GM18909 (cell line): ENCODE measurements around the gene FHIP2A.
"Not testable (repeated sequence)": the region's sequence is repeated elsewhere in the genome, so short reads cannot be mapped to it uniquely, and the experiment has no call there.

Source experiments
- ATAC-seq: cut with Tn5 transposase; IDR thresholded peaks from one replicate; pipeline ENCODE4 v1.9.1; 2021; ENCODE audit warnings: mild to moderate bottlenecking; ENCODE audit not compliant: unreplicated experiment, poor library complexity

Gene FHIP2A

DNA sequence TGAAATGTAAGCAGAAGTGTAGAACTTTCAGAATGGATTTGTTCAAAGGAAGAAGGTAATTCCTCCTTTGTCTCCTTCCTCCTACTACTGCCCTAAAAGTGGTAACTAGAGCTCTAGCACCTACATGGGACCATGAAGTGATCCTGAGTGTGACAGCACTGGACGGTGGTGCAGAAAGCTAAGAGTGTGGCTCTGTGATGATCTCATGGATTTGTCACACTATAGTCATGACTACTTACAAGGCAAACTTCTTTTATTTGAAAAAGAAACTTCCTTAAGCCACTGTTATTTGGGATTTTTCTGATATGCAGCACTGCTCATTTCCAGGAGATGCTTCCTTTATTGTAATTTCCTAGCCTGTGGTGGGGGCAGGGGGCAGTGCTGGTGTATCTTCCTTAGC lies 5.8 kb upstream of the FHIP2A start:
- no peak for ATAC-seq

DNA sequence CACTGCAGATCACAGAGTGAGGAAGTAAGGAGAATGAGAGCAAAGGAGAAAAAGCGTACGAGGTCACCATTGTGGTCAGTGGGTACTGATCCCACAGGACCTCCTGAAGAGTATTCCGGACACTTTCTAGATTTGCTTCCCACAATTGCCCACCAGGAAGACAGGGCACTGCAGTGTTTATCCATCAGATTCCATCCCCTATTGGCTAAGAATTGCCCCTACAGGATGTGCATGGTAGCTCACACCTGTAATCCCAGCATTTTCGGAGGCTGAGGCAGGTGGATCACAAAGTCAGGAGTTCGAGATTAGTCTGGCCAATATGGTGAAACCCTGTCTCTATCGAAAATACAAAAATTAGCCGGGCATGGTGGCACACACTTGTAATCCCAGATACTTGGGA lies 5.3 kb upstream of the FHIP2A start:
- ATAC-seq, result no peak

DNA sequence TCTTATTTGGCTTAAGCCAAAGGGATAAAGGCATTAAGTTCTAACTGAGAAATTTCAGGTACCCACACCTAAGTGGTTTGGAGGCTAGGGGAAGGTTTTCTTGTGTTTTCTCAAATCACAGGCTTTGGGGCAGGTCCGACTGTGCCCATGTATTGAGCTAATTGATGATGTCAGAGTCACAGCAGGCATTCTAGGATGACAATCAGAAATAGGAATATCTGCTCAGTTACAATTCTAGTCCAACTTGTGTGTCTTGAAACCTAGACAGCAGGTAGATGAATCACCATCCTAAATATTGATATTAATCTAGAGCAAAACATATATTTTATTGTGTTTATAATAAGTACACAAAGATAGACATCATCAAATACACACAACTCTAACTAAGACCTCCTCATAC lies 2.3 kb upstream of the FHIP2A start:
- ATAC-seq, result no peak

DNA sequence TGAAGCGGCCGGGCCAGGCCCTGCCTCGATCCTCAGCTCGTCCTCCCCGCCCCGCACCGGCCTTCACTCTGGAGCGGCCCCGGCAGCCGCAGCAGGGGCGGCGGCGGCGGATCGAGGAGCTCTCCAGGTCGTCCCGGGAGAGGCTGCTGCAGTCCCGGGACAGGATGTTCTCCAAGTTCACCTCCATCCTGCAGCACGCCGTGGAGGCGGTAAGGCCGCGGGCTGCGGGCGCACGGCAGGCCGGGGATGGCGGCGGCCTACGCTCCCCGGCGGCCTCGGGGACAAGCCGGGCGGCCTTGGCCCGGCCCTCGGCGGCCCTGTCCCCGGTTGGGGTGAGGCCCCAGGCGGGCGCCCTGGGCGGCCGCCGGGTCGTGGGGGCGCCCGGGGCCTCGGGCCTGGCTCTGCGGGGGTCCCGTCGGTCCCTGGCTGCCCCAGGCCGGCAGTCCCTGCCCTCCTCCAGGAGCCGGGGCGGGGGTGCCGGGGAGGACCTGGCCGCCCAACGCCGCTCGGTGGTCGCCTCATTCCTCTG lies 399 bp downstream of the FHIP2A start:
- ATAC-seq, result peak; percentile 41

DNA sequence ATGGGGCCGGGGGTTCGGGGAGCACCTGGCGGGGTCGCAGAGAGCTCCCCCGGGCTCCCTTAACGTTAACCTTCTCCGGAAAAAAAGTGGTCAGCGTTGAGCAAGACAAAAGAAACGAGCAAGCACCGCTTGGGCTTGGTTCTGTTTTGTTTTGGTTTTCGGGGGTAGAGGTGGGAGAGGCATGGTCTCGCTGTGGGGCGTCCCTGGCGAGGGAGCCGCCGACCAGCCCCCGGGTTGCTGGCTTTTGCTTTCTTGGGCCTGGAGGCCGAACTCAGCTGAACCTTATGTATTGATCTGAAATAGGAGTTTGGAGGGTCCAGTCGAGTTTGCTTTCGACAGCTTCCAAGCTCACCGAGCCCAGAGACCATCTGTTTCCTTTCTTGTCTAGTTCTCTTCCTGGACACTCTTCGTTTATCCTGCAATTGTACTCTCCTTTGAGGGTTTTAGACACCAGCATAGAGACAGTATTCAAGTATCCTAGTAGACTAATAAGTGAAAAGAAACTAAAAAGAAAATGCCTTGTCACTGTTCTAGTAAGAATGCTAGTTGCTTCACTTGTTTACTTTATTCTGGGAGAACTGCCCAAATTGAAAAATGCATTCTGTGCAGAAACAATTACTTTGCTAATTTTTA lies 980 bp downstream of the FHIP2A start:
- ATAC-seq, result peak; percentile 25

DNA sequence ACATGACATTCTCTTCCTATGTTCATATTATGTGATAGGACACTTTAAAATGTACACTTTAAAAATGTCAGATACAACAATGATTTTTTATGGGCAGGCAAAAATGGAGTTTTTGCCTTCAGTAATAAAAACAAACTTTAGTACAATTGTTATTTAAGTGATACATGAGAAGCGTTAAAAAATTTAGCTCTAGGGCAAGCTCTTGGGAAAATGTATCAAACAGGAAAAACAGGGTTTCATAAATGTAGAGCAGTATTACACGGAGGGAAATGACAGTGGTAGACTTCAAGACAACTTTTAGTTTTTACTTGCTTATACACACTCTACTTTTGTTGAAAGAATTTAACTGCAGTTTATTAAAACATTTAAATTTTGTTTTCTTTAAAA lies 1.5 kb downstream of the FHIP2A start:
- ATAC-seq, result no peak

DNA sequence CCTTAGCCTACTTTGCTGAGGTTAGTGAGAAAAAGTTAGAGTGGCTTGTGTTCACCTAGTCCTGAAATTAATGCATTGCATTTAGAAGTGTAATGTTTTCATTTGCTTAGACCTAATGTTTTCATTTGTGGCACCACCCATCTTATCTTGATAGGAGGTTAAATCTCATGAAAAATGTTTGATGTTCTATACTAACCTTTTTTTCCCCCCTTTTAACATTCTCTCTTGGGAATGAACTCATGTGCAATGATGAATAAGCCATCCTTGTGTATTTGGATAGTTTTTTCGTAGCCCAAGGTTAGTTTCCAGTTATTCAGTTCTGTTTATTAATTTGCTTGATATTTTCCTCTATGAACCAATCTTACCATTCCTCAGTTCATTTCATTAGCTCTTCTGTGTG lies 2.8 kb downstream of the FHIP2A start:
- no peak for ATAC-seq

DNA sequence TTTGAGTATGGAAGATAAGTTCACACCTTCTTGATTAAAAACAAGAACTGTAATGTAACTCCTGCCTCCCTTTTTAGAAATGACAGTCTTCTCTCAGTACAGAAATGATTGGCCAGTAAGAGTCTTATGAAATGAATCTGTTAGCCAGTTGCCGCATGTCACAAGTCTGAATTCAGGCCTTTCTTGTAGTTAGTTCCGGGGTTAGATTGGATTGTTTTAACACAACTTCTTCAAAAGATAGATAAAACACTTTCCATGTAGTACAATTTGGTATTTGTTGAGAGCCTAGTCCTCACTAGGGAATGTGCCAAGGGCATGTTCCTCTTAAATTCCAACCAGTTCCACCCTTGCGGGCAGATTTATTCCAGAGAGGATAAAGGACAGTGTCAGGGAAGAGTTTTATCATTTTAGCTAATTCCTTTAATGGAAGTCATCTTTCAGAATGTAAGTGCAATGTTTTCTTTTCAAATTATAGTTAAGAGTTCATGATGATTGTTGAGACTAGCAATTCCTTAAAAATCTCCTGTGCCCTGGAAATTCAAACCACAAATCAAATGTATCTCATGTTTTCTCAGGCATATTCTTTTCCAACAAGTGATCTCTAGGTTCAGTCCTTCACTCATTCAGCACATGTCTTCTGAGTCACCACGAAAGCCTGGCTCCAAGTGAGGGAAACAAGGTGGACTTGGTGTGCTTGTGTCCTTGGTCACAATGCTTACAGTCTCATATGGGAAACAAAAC lies 4.1 kb downstream of the FHIP2A start:
- ATAC-seq, result peak; percentile 56

DNA sequence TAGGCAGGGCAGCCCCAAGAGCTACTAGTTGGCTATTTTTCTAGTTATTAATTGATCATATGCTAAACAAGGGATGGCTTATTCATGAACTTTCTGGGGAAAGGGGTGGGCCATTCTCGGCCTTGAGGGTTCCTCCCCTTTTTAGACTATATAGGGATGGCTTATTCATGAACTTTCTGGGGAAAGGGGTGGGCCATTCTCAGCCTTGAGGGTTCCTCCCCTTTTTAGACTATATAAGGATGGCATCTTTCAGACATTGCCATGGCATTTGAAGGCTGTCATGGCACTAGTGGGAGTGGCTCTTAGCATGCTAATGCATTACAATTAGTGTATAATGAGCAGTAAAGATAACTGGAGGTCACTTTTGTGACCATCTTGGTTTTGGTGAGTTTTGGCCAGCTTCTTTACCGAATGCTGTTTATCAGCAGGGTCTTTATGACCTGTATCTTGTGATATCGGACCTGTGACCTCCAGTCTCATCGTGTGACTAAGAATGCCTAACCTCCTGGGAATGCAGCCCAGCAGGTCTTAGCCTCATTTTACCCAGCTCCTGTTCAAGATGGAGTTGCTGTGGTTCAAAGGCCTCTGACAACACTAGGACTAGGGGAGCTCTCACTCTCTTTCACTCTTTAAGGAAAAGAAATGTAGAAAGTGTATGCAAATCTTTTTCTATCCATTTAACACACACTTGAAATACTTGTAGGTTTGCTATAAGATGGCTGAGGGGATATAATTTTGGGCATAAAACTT lies 7.8 kb downstream of the FHIP2A start:
- ATAC-seq, result no peak

DNA sequence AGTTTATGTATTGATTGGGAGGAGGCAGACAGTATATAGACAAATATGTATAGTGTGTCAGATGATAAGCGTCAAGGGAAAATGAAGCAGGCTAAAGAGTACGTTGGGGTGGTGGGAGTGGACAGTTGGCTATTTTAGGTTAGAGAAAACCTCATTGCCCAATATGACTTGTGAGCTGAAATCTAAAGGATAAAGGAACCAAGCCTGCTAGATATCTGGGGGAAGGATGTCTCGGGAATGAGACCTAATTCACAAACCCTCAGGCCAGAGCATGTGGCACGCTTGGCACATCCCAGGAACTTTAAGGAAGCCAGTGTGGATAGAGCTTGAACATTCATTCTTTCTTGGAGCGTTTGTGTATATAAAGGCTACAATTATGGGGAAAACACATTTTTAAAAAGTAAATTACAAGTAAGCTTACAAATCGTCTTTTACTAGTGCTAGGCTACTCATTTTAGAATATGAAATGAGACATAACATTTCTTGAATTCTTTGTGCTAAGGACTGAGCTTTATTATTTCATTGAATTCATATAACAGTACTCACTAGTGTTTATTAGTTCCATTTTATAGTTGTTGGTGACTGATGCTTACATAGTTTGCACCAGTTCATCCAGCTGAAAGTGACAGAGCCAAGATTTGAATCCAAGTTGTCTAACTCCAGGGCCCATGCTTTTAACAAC lies 9.7 kb downstream of the FHIP2A start:
- ATAC-seq, result no peak

DNA sequence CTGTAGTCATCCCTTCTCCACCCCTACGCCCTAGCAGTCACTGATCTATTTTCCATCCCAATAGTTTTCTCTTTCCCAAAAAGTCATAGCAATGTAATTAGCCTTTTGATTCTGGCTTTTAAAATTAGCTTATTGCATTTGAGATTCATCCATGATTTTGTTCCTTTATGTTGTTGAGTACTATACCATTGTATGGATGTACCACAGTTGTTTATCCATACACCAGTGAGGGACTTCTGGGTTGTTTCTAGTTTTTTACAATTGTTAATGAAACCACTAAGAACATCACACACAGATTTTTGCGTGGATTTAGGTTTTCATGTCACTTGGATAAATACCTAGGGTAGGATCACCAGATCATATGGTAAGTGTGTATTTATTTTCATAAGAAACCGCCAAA lies 16.1 kb downstream of the FHIP2A start:
- no peak for ATAC-seq

DNA sequence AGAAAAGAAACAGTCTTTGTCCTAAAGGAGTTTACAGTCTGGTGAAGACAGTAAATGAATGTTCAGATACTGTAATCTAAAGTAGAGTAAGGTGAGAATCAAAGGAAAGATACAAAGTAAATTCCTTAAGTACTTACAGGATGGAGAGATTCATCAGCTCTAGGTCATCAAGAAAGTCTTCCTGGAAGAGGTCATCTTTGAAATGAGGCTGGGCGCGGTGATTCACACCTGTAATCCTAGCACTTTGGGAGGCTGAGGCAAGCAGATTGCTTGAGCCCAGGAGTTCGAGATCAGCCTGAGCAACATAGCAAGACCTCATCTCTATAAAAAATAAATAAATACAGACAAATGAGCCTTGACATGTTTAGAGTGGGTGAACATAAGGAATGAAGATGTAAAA lies 18.3 kb downstream of the FHIP2A start:
- no peak for ATAC-seq

DNA sequence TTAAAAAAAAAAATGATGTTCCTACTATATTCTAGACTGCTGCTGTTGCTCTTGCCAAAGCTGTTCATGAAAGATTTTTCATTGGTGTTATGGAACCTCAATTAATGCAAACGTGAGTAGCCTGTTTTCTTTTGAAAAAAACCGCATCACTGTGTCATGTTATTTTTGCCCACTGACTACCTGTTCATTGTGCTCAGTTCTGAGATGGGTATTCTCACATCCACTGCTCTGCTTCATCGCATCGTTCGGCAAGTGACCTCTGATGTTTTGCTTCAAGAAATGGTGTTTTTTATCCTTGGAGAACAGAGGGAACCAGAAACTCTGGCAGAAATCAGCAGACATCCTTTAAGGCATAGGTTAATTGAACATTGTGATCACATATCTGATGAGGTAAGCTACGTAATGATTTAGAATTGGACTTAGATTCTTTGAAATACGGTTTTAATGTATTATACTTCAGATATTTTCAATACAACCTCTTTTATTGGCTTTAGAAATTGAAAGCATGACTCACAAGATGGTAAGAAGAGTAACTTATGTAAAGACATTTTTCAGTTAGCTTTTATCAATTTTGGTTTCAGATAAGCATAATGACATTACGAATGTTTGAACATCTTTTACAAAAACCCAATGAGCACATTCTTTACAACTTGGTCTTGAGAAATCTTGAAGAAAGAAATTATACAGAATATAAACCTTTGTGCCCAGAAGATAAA lies 24.6 kb downstream of the FHIP2A start:
- ATAC-seq, result no peak

DNA sequence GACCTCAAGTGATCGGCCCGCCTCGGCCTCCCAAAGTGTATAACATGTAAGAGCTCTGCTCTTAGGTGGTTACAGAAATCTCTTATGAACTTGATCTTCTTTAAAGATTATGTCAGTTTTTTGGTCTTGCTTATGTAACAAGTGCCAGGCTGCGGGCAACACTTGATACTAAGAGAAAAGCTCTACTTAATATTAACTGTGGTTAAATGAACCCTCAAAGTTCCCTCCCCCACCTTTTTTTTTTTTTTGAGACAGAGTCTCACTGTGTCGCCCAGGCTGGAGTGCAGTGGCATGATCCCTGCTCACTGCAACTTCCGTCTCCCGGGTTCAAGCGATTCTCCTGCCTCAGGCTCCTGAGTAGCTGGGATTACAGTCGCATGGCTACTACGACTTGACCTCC lies 25.9 kb downstream of the FHIP2A start:
- not testable (repeated sequence) for ATAC-seq

DNA sequence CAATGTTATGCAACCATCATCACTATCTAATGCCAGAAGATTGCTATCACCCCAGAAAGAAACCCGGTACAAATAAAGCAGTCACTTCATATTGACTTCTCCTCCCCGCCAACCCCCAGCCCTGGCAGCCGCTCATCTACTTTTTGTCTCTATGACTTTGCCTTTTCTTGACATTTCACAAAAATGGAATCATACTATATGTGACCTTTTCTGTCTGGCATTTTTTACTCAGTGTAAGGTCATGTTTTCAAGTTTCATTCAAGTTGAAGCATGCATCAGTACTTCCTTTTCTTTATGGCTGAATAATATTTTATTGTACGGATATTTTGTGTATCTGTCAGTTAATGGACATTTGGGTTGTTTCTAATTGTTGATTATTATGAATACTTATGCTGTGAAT lies 28.1 kb downstream of the FHIP2A start:
- ATAC-seq, result no peak

DNA sequence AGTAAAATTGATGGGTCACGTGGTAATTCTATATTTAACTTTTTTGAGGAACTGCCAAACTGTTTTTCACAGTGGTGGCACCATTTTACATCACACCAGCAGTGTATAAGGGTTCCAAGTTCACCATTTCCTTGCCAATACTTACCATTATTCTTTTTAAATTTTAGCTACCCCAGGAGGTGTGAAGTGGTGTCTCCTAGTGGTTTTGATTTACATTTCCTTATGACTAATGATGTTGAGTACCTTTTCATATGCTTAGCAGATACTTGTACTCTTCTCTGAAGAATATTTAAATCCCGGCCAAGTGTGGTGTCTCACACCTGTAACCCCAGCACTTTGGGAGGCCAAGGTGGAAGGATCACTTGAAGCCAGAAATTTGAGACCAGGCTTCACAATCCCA lies 28.5 kb downstream of the FHIP2A start:
- no peak for ATAC-seq

DNA sequence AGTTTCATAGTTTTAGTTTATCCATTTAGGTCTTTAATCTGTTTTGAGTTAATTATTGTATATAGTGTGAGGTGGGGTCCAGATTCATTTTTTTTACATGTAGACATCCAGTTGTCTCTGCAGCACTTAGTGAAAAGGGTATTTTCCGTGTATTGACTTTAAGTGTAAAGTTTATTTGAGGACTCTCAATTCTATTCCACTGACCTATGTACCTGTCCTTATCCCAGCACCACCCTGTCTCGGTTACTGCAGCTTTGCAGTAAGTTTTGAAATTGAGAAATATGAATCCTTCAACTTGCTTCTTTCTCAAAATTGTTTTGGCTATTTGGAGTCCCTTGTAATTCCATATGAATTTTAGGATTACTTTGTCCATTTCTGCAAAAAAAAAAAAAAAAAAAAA lies 29.8 kb downstream of the FHIP2A start:
- ATAC-seq, result no peak

DNA sequence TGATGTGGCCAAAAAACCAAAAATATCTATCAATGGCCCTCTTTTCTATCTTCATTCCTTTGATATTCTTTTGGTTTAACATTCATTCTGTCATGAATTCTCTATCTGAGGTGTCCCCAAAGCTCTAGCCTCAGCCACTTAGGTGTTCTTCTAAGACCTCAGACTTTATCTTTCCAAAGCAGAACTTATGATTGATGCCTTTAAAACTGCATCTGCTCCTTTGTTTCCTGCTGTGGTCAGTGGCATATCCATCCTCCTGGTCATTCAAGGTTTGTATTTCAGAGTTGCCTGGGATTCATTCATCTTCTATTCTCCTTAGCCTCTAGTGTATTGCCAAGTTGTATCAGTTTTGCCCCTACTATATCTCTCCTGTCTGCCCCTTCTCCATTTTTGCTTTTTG lies 30.6 kb downstream of the FHIP2A start:
- no peak for ATAC-seq

DNA sequence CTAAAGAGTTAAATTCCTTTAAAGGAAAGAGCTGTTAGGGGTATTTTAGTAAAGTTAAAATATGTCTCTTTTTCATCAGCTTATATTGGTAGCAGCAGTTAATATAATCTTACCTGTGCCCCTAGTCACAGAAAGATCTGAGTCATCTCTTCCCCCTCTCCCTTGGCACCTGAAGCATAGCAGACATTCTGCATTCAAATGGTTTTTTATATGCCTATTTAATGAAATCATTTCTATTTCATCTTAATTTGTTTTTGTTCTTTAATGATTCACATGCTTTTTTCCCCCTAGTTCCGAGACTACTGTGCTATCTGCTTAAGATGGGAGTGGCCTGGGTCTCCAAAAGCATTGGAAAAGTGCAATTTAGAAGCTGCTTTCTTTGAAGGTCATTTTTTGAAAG lies 33.3 kb downstream of the FHIP2A start:
- no peak for ATAC-seq
